ENCODE results near the gene CELA1. TPM values are rescaled to one million over a fixed set of nuclear protein-coding genes. Genes with fewer than 3 reads are reported as not detected.

CELA1 gene
- not detected for total RNA-seq

GRCh38 chr12:51346581-51346980, at the start of gene CELA1:
Gene CELA1, minus strand, starts transcription at chr12:51346679. Its CDS starts 41 bp downstream, at chr12:51346638.
- Histone ChIP-seq H3K4me3 (no peak within 1 kb of the TSS), H3K9me3 (no peaks in the 10 kb centered on the region), H3K27me3 (no peaks in the 10 kb centered on the region), H3K4me1 (peaks cover 2% of the 10 kb centered on the region), H3K36me3 (replicated peaks in 1 of 2; ENCODE audit: insufficient read depth in 1 of 2, low read depth in 2 of 2) (no peaks in the 10 kb centered on the region), H3K27ac (no peak within 1 kb of the TSS)
- TF ChIP-seq CTCF (IDR thresholded peaks at IDR 0.05) (no peak), POLR2A (IDR thresholded peaks at IDR 0.05) (no peak)
- intact Hi-C loops (cut with DNase I): loop anchor here (5.0 to 10.0 kb wide), 2 partner anchors 74 to 522 kb away; partner anchors contain the start of gene SMAGP
- ATAC-seq: no peak
- WGBS, 2 donors: 82 to 88% methylated on average over 3 of the region's 3 CpGs
- DNase-seq: no peak

GRCh38 chr12:51395283-51396230, 49.1 kb upstream of the CELA1 start:
- Histone ChIP-seq H3K4me3 (no peak overlapping the region), H3K27ac (no peak overlapping the region), H3K9me3 (no peaks in the 10 kb centered on the region), H3K27me3 (no peaks in the 10 kb centered on the region), H3K4me1 (peaks cover 15% of the 10 kb centered on the region), H3K36me3 (replicated peaks in 1 of 2; ENCODE audit: insufficient read depth in 1 of 2, low read depth in 2 of 2) (no peaks in the 10 kb centered on the region)
- TF ChIP-seq CTCF (IDR thresholded peaks at IDR 0.05) (no peak), POLR2A (IDR thresholded peaks at IDR 0.05) (no peak)
- WGBS, 2 donors: 57 to 75% methylated on average over 8 of the region's 8 CpGs
- ATAC-seq: no peak
- DNase-seq: no peak
- intact Hi-C loops (cut with DNase I): no loop called here

GRCh38 chr12:51393676-51394545, 47.4 kb upstream of the CELA1 start:
- TF ChIP-seq POLR2A (IDR thresholded peaks at IDR 0.05) (no peak), CTCF (IDR thresholded peaks at IDR 0.05) (no peak)
- Histone ChIP-seq H3K27me3 (no peaks in the 10 kb centered on the region), H3K9me3 (no peaks in the 10 kb centered on the region), H3K4me3 (no peak overlapping the region), H3K36me3 (replicated peaks in 1 of 2; ENCODE audit: insufficient read depth in 1 of 2, low read depth in 2 of 2) (no peaks in the 10 kb centered on the region), H3K4me1 (peaks cover 19% of the 10 kb centered on the region), H3K27ac (no peak overlapping the region)
- DNase-seq (peak in 1 of 4 donors; percentile 38), ATAC-seq (no peak)
- 71 to 88% methylated on average over 14 of the region's 14 CpGs for WGBS, 2 donors
- intact Hi-C loops (cut with DNase I): no loop called here

GRCh38 chr12:51392556-51393237, 46.2 kb upstream of the CELA1 start:
- Histone ChIP-seq H3K27me3 (no peaks in the 10 kb centered on the region), H3K9me3 (no peaks in the 10 kb centered on the region), H3K4me1 (peaks cover 19% of the 10 kb centered on the region), H3K36me3 (replicated peaks in 1 of 2; ENCODE audit: insufficient read depth in 1 of 2, low read depth in 2 of 2) (no peaks in the 10 kb centered on the region), H3K4me3 (peak overlapping the region in 1 of 2 donors; percentile 60), H3K27ac (peak overlapping the region in 1 of 4 donors; percentile 64)
- TF ChIP-seq POLR2A (IDR thresholded peaks at IDR 0.05) (no peak), CTCF (IDR thresholded peaks at IDR 0.05) (peak in 2 of 7 experiments; percentile 15 to 21)
- ATAC-seq (no peak), DNase-seq (peak; percentile 27 to 49 (median 29))
- 21 to 40% methylated on average over 22 of the region's 22 CpGs for WGBS, 2 donors
- intact Hi-C loops (cut with DNase I): no loop called here
